Type B pancreatic cell (in vitro differentiated cells): ENCODE results near the gene TMEM150A. TPM values are rescaled to one million over a fixed set of nuclear protein-coding genes. Genes with fewer than 3 reads are reported as not detected.

ENCODE experiments used
- DNase-seq: peaks from one replicate; pipeline ENCODE4 v3.0.0; 2021; ENCODE audit warnings: mixed read lengths; ENCODE audit not compliant: unreplicated experiment; ENCODE audit errors: extremely low spot score
- H3K27ac Mint-ChIP-seq: 2 replicates; pipeline ENCODE4 v1.8.0; 2021; ENCODE audit warnings: mild to moderate bottlenecking, mixed read lengths
- H3K27me3 Mint-ChIP-seq: 2 replicates; pipeline ENCODE4 v1.8.0; 2021; ENCODE audit warnings: mixed read lengths
- H3K36me3 Mint-ChIP-seq: 2 replicates; pipeline ENCODE4 v1.8.0; 2021; ENCODE audit warnings: mixed read lengths
- H3K4me1 Mint-ChIP-seq: one replicate; pipeline ENCODE4 v1.8.0; 2021; ENCODE audit warnings: mixed read lengths; ENCODE audit not compliant: unreplicated experiment
- H3K4me3 Mint-ChIP-seq: 2 replicates; pipeline ENCODE4 v1.8.0; 2021; ENCODE audit warnings: mild to moderate bottlenecking, mixed read lengths
- H3K9me3 Mint-ChIP-seq: 2 replicates; pipeline ENCODE4 v1.8.0; 2021; ENCODE audit warnings: mixed read lengths
- total RNA-seq: library from RNA; stranded (reverse); gene quantifications from 2 replicates; pipeline ENCODE4 v1.2.1, GENCODE V29; 2021; ENCODE audit warnings: low replicate concordance
- TF ChIP-seq, protein P1 (sequence below): fragments of 200-600 bp; sonication (generic); conservative IDR thresholded peaks from 2 replicates; pipeline ENCODE4 v1.5.0; 2021; ENCODE audit warnings: antibody characterized with exemption, mild to moderate bottlenecking

TMEM150A gene
- total RNA-seq, 1 donor from 2014 or later, result 19.8 TPM

DNA sequence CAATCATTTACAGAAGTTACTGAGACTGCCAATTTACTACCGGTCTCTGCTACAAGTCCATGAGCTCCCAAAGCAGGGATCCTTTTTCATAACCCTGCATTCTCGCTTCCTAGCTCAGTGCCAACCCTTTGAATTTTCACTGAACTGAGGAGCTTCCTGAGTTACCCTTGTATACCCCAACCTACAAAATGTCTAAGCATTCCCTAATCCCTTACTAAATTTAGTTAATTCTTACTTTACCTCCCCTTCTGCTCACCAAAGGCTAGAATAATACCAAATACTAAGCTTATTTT is 53.9 kb downstream of the TMEM150A start:
- Mint-ChIP-seq H3K4me3 (no peak overlapping the region), H3K27ac (no peak overlapping the region), H3K36me3 (peaks cover 32% of the 10 kb centered on the region), H3K9me3 (no peaks in the 10 kb centered on the region), H3K27me3 (no peaks in the 10 kb centered on the region), H3K4me1 (peaks cover 25% of the 10 kb centered on the region)
- DNase-seq, result no peak
- TF ChIP-seq, protein P1, sequence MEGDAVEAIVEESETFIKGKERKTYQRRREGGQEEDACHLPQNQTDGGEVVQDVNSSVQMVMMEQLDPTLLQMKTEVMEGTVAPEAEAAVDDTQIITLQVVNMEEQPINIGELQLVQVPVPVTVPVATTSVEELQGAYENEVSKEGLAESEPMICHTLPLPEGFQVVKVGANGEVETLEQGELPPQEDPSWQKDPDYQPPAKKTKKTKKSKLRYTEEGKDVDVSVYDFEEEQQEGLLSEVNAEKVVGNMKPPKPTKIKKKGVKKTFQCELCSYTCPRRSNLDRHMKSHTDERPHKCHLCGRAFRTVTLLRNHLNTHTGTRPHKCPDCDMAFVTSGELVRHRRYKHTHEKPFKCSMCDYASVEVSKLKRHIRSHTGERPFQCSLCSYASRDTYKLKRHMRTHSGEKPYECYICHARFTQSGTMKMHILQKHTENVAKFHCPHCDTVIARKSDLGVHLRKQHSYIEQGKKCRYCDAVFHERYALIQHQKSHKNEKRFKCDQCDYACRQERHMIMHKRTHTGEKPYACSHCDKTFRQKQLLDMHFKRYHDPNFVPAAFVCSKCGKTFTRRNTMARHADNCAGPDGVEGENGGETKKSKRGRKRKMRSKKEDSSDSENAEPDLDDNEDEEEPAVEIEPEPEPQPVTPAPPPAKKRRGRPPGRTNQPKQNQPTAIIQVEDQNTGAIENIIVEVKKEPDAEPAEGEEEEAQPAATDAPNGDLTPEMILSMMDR, result no peak

Other genes with a start within 250 kb of the TMEM150A start
- gene RETSAT, start 248.2 kb downstream of the TMEM150A start, total RNA-seq, result 31.3 and 39.8 TPM in 2 replicates
- 14.6 and 22.2 TPM in 2 replicates for gene ELMOD3, start 247.9 kb downstream of the TMEM150A start, total RNA-seq
- 61.1 and 195 TPM in 2 replicates for gene CAPG, start 192.3 kb downstream of the TMEM150A start, total RNA-seq
- gene SH2D6, start 184.0 kb downstream of the TMEM150A start, total RNA-seq, result 0.97 TPM in 1 of 2 replicates, not detected in the other
- gene MAT2A, start 63.5 kb downstream of the TMEM150A start, total RNA-seq, result 209 and 403 TPM in 2 replicates
- 62.6 and 76.2 TPM in 2 replicates for gene GGCX, start 41.2 kb downstream of the TMEM150A start, total RNA-seq
- 62.8 and 157 TPM in 2 replicates for gene VAMP8, start 25.1 kb downstream of the TMEM150A start, total RNA-seq
- 3.4 and 4.4 TPM in 2 replicates for gene VAMP5, start 18.3 kb downstream of the TMEM150A start, total RNA-seq
- gene RNF181, start 7.0 kb downstream of the TMEM150A start, total RNA-seq, result 70.2 and 78.8 TPM in 2 replicates
- 58.8 and 66.6 TPM in 2 replicates for gene C2orf68, start 9.4 kb upstream of the TMEM150A start, total RNA-seq
- gene USP39, start 13.5 kb upstream of the TMEM150A start, total RNA-seq, result 43.3 and 62.5 TPM in 2 replicates
- 2.7 and 23.0 TPM in 2 replicates for gene SFTPB, start 65.5 kb upstream of the TMEM150A start, total RNA-seq
- not detected in 2 replicates for gene GNLY, start 91.7 kb upstream of the TMEM150A start, total RNA-seq
- gene ATOH8, start 151.3 kb upstream of the TMEM150A start, total RNA-seq, result 1.8 and 13.7 TPM in 2 replicates